GM10847 (cell line): Measurements from ENCODE around the gene SMYD2.

Source experiments
- POLR2A ChIP-seq: IDR thresholded peaks from 2 replicates; pipeline ENCODE4 v1.6.1; 2011; ENCODE audit not compliant: insufficient read length; ENCODE audit errors: extremely low read depth

The SMYD2 gene

DNA sequence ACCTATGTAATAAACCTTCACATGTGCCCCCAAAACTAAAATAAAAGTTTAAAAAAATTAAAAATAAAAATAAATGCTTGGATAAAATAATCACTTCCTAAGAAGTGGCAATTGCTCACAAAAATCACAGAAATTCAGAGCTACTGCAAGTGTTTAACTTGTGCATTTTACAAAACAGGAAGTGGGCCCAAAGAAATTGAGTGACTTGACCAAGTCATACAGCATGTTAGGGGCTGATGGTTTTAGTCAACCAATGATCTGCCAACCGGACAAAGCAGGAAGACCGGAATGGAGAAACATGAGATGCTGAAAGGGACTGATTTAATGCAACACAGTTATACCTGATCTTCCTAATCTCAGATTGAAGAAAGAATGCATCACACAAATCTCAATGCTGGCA lies 96.5 kb downstream of the SMYD2 start:
- TF ChIP-seq POLR2A: no peak

DNA sequence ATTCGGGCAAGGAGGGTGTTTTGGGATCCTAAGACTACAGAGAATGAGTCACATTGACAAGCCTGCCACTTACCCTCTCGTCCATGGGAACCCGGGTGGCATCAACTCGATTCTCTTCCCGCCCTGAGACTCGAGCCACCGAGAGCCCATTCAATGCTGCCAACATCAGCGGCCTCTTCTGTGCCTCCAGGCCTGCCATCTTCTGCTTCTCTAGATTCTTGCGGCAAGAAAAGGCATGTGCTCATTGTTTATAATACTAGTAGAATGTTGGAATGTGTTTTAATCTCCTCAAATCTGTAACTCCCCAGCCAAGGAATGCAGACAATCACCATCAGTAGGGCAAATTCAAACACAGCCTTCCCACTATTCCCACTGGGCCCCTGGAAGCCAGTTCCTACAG lies 96.9 kb downstream of the SMYD2 start:
- TF ChIP-seq POLR2A: no peak

DNA sequence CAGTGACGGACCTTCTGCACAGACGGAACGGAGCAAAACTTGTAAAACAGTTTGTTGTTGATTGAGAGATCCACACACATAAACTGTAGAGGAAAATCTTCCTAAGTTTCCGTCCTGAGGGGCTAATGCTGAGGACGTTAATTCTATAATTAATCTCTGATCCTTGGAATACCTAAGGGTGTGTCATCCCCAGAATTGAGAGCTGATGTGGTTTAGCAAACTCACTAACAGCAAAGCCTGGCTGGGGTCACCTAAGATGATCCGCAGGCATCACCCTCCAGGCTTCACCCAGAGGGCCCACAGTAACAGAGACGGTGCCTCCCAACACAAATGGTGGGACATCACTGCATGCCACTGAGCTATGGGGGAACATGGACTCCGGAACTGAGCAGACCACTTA lies 97.5 kb downstream of the SMYD2 start:
- TF ChIP-seq POLR2A: no peak

DNA sequence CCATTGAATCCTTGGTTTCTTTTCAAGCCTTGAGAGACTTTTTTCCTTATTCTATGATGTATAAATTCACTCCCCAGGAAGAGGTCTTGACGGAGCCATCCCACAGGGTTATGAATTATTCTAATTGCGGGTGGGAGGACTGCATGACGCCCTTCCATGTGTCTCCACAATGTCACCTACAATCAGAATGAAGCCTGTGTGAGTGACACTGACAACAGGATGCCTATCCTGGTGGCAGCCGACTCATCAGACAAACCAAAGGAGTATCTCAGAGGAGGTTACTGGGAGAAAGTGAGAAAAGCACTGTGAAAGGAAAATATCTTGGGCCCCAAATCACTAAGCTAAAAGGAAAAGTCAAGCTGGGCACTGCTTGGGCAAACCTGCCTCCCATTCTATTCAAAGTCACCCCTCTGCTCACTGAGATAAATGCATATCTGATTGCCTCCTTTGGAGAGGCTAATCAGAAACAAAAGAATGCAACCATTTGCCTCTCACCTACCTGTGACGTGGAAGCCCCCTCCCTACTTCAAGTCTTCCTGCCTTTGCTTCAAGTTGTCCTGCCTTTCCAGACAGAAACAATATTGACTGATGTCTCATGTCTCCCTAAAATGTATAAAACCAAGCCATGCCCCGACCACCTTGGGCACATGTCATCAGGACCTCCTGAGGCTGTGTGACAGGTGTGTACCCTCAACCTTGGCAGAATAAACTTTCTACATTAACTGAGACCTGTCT lies 98.4 kb downstream of the SMYD2 start:
- no peak for TF ChIP-seq POLR2A

GRCh38 chr1:214380396-214380795 lies 99.4 kb downstream of the SMYD2 start:
- TF ChIP-seq POLR2A: no peak

- TF ChIP-seq POLR2A: no peak
Observed at GRCh38 chr1:214380986-214381695, 100.2 kb downstream of the SMYD2 start.

GRCh38 chr1:214383381-214384372 lies 102.7 kb downstream of the SMYD2 start:
- TF ChIP-seq POLR2A: no peak

- TF ChIP-seq POLR2A: no peak
Observed at GRCh38 chr1:214384373-214385079, 103.6 kb downstream of the SMYD2 start.

DNA sequence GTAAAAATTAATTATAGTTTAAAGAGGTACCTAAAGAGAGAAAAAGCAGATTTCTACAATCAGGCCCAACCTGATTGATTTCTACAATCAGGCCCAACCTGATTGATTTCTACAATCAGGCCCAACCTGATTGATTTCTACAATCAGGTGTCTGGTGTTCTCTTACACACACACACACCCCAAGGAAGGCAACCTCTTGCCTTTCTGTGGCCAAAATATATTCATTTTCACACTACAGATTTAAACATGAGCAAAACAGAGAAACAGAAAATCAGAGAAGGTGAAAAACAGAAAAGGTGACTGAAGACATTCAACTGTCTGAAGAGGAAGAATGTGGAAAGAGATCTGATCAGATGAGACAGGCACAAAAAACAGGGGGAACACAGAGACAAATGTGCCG lies 104.5 kb downstream of the SMYD2 start:
- no peak for TF ChIP-seq POLR2A

- TF ChIP-seq POLR2A: no peak
Observed at GRCh38 chr1:214386333-214386732, 105.4 kb downstream of the SMYD2 start.
